Stimulated activated naive CD8-positive, alpha-beta T cell treated with anti-CD3 and anti-CD28 coated beads, Interleukin-15, Interleukin-2, amounts not matched to agents 100 ng/mL and 50 ng/mL, for 24 hours (primary cell): Measurements from ENCODE around the gene NDUFS6.
"Not testable (repeated sequence)": the region's sequence is repeated elsewhere in the genome, so short reads cannot be mapped to it uniquely, and the experiment has no call there.

Experiments
- H3K27ac Mint-ChIP-seq: one replicate; pipeline ENCODE4 v1.8.0; 2021; ENCODE audit warnings: mild to moderate bottlenecking, mixed read lengths
- H3K27me3 Mint-ChIP-seq: one replicate; pipeline ENCODE4 v1.8.0; 2021; ENCODE audit warnings: mixed read lengths
- H3K36me3 Mint-ChIP-seq: one replicate; pipeline ENCODE4 v1.8.0; 2021; ENCODE audit warnings: low read depth, mixed read lengths
- H3K4me1 Mint-ChIP-seq: one replicate; pipeline ENCODE4 v1.8.0; 2021; ENCODE audit warnings: low read depth, mixed read lengths
- H3K4me3 Mint-ChIP-seq: one replicate; pipeline ENCODE4 v1.8.0; 2021; ENCODE audit warnings: mild to moderate bottlenecking, mixed read lengths
- H3K9me3 Mint-ChIP-seq: one replicate; pipeline ENCODE4 v1.8.0; 2021; ENCODE audit warnings: mixed read lengths

Gene NDUFS6

GRCh38 chr5:1795506-1795905, 5.7 kb upstream of the NDUFS6 start:
- H3K9me3 Mint-ChIP-seq, result no peaks in the 10 kb centered on the region
- peaks cover 29% of the 10 kb centered on the region for H3K36me3 Mint-ChIP-seq
- no peak overlapping the region for H3K4me3 Mint-ChIP-seq
- peaks cover 82% of the 10 kb centered on the region for H3K4me1 Mint-ChIP-seq
- no peaks in the 10 kb centered on the region for H3K27me3 Mint-ChIP-seq
- H3K27ac Mint-ChIP-seq, result no peak overlapping the region

- Mint-ChIP-seq H3K27me3 (no peaks in the 10 kb centered on the region), H3K27ac (no peak overlapping the region), H3K4me1 (peaks cover 80% of the 10 kb centered on the region), H3K36me3 (peaks cover 29% of the 10 kb centered on the region), H3K9me3 (no peaks in the 10 kb centered on the region), H3K4me3 (no peak overlapping the region)
Measured at GRCh38 chr5:1795931-1796330, 5.3 kb upstream of the NDUFS6 start.

DNA sequence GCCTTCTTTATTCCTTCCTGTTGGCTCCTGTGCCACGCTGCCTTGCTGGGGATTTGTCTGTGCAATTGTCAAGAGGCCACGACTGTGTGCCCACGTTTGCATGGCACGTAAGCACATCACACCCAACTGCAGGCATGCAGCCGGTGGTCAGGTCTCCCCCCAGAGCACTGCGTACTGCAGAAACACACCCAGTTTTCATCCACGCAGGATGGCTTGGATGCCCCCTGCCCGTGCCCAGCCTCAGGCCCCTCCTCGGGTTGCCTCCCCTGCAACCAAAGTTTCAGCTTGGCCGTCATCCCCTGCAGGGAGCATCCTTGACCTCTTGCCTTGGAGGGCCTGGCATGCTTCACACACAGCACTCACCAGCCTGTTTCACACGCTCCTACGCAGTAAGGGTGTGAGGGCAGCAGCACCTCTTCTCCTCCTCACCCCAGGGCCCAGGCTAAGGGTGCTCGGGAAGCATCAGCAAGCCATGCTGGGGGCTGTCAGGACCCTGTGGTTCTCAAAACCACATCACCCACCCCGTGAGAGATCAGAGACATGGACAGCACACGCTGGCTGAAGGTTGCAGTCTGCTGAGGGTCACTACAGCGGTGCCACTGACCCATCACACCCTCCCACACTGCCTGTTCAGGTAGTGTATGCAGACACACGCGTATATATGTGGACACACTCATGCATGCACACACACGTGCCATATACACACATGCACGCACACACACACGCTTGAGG, 4.7 kb upstream of the NDUFS6 start:
- Mint-ChIP-seq H3K9me3 (no peaks in the 10 kb centered on the region), H3K27me3 (no peaks in the 10 kb centered on the region), H3K4me3 (peak overlapping the region; percentile 20), H3K27ac (no peak overlapping the region), H3K4me1 (peaks cover 74% of the 10 kb centered on the region), H3K36me3 (peaks cover 29% of the 10 kb centered on the region)

GRCh38 chr5:1797103-1797800, 4.0 kb upstream of the NDUFS6 start:
- H3K36me3 Mint-ChIP-seq, result peaks cover 32% of the 10 kb centered on the region
- H3K4me1 Mint-ChIP-seq, result peaks cover 70% of the 10 kb centered on the region
- no peak overlapping the region for H3K27ac Mint-ChIP-seq
- H3K9me3 Mint-ChIP-seq, result no peaks in the 10 kb centered on the region
- H3K4me3 Mint-ChIP-seq, result peak overlapping the region; percentile 95
- no peaks in the 10 kb centered on the region for H3K27me3 Mint-ChIP-seq

DNA sequence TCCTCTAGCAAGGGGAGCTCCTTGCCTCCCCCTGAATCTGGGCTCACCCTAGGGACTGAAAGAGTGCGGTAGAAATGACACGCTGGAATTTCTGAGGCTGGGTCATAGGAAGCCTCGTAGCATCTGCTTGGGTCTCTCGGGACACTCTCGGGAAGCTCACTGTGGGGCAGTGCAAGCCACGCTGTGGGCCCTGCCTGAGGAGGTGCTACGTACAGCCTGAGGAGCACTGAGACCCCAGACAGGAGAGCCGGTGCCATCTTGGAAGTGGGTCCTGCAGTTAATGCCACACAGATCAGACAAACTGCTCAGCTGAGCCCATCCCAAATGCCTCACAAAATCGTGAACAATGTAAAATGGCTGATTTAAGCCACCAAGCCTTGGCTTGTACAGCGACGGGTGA, 3.4 kb upstream of the NDUFS6 start:
- Mint-ChIP-seq H3K4me3 (peak overlapping the region; percentile 95), H3K36me3 (peaks cover 36% of the 10 kb centered on the region), H3K27ac (peak overlapping the region; percentile 61), H3K4me1 (peaks cover 70% of the 10 kb centered on the region), H3K9me3 (no peaks in the 10 kb centered on the region), H3K27me3 (no peaks in the 10 kb centered on the region)

DNA sequence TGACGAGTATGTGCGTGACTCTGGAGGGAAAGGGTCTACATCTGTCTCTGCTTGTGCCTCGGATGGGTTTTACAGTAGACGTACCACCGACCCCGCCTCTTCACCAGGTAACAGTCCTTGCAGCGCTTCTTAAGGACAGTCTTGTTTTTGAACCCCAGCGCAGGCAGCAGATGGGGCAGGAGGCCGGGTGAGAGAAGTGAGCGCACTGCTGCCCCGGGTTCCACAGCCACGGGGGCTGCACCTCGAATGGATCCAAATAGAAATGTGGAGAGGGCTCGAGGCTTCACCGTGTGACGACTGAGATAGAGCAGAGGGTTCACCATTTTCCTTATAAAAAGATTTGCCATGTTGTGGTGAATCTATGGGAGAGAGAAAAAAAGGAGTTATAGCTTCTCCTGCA, 2.6 kb upstream of the NDUFS6 start:
- Mint-ChIP-seq H3K36me3 (peaks cover 41% of the 10 kb centered on the region), H3K27ac (peak overlapping the region; percentile 85), H3K4me1 (peaks cover 70% of the 10 kb centered on the region), H3K4me3 (peak overlapping the region; percentile 95)
- H3K9me3 Mint-ChIP-seq, H3K27me3 Mint-ChIP-seq: not testable (repeated sequence)

DNA sequence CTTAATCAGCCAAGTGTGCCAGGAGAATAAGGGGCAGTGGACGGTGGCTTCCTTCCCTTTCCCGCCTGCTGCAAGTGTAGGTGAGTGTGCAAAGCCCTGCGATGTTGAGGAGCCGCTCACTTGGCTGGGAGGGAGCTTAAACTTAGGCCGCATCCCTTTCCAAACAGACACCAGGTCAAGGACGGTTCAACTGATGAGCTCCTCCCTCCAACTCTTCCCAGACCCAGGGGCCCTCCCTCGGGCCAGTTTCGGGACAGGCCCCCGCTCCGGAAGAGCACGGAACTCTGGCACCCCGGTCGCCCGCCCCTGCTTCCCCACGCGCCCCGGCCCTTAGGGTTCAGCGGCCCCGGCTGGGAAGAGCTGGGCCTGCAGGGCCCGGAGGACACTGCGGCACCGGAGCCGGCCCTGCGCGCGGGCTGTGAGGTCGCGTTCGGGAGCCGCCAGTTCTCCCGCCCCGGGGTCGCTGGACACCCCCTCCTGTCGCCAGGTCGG, 2.1 kb upstream of the NDUFS6 start:
- Mint-ChIP-seq H3K4me3 (peak overlapping the region; percentile 95), H3K27ac (peak overlapping the region; percentile 85), H3K36me3 (peaks cover 47% of the 10 kb centered on the region), H3K27me3 (no peaks in the 10 kb centered on the region), H3K4me1 (peaks cover 70% of the 10 kb centered on the region), H3K9me3 (no peaks in the 10 kb centered on the region)

DNA sequence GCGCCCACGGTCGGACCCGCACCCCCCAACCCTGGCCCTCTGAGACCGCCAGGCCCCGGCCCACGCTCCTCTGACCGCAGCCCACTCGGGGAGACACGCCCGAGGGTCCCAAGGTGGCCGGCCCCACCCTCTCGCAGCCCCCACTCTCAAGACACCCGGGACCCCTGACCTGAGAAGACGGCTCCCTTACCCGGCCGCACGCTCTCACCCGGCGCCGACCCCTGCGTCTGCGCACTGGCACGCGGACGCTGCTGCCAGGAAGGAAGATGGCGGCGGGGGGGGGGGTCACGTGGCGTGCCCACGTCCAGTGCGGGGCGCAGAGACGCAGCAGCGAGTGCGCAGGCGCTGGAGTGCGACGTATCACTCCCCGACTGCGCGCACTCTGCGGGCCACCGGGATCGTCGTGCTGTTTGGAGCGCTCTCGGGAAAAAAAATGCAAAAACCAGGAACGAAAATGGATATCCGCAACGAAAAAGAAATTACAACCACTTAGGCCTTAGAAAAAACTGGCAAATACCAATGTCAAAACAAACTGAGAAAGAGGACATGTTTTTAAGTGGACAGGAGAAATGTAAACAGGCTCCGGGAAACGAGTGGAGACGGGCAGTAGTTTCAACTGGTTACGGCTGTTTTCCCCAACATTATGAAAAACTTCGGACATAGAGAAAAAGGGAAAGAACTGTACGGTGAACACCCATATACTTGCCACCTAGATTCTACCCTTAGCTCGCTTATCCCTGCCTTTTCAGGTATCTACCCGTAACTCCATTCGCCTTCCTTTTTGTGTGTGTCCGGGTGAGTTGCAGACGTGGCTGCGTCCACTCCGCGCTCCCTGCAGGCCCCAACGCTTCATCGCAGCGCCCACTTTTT, 1.4 kb upstream of the NDUFS6 start, which contains the start of gene MRPL36:
TSS of gene MRPL36 (minus strand) at position 236 of the 870 bp plus-strand sequence. CDS start 902 bp downstream, outside the sequence.
- Mint-ChIP-seq H3K36me3 (peaks cover 53% of the 10 kb centered on the region), H3K4me3 (peak within 1 kb of the TSS; percentile 95), H3K27ac (peak within 1 kb of the TSS; percentile 94), H3K27me3 (no peaks in the 10 kb centered on the region), H3K9me3 (no peaks in the 10 kb centered on the region), H3K4me1 (peaks cover 63% of the 10 kb centered on the region)

- Mint-ChIP-seq H3K36me3 (peaks cover 48% of the 10 kb centered on the region), H3K9me3 (no peaks in the 10 kb centered on the region), H3K27ac (peak overlapping the region; percentile 94)
Measured at GRCh38 chr5:1800472-1801221, 560 bp upstream of the NDUFS6 start.

GRCh38 chr5:1801967-1802295, 724 bp downstream of the NDUFS6 start:
- Mint-ChIP-seq H3K27me3 (no peaks in the 10 kb centered on the region), H3K9me3 (no peaks in the 10 kb centered on the region), H3K4me1 (peaks cover 55% of the 10 kb centered on the region), H3K4me3 (peak overlapping the region; percentile 95), H3K36me3 (peaks cover 52% of the 10 kb centered on the region), H3K27ac (peak overlapping the region; percentile 94)

More at GRCh38 chr5:1800472-1801221, 560 bp upstream of the NDUFS6 start:
- peak overlapping the region; percentile 95 for H3K4me3 Mint-ChIP-seq
- peaks cover 56% of the 10 kb centered on the region for H3K4me1 Mint-ChIP-seq
- H3K27me3 Mint-ChIP-seq, result no peaks in the 10 kb centered on the region

DNA sequence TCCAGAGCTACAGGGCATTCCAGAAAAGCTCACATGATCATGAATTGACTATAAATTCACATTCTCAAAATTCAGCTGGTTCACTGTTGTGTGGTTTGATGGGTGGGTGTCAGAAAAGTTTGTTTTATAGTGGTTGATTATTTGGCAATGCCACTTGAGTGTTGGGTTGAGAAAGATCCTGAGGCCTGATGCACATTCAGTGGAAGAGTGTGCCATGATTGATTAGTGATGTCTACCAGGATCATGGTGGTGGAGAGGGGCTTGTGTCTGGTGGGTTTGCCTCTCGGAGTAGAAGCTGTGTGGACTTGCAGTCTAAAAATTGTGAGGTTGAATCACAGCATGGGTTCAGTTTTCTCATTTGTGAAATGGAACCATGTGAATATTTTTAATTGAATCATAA, 2.0 kb downstream of the NDUFS6 start:
- Mint-ChIP-seq H3K9me3 (no peaks in the 10 kb centered on the region), H3K4me3 (peak overlapping the region; percentile 95), H3K27me3 (no peaks in the 10 kb centered on the region), H3K36me3 (peaks cover 52% of the 10 kb centered on the region), H3K27ac (peak overlapping the region; percentile 78), H3K4me1 (peaks cover 50% of the 10 kb centered on the region)

GRCh38 chr5:1804001-1804690, 2.9 kb downstream of the NDUFS6 start:
- no peaks in the 10 kb centered on the region for H3K9me3 Mint-ChIP-seq
- no peak overlapping the region for H3K27ac Mint-ChIP-seq
- no peaks in the 10 kb centered on the region for H3K27me3 Mint-ChIP-seq
- peaks cover 42% of the 10 kb centered on the region for H3K4me1 Mint-ChIP-seq
- H3K4me3 Mint-ChIP-seq, result peak overlapping the region; percentile 95
- peaks cover 55% of the 10 kb centered on the region for H3K36me3 Mint-ChIP-seq

- peaks cover 37% of the 10 kb centered on the region for H3K4me1 Mint-ChIP-seq
- no peaks in the 10 kb centered on the region for H3K27me3 Mint-ChIP-seq
- no peaks in the 10 kb centered on the region for H3K9me3 Mint-ChIP-seq
- no peak overlapping the region for H3K27ac Mint-ChIP-seq
- H3K4me3 Mint-ChIP-seq, result no peak overlapping the region
- H3K36me3 Mint-ChIP-seq, result peaks cover 65% of the 10 kb centered on the region
Measured at GRCh38 chr5:1805326-1805725, 4.1 kb downstream of the NDUFS6 start.

- peaks cover 37% of the 10 kb centered on the region for H3K4me1 Mint-ChIP-seq
- no peaks in the 10 kb centered on the region for H3K9me3 Mint-ChIP-seq
- H3K36me3 Mint-ChIP-seq, result peaks cover 66% of the 10 kb centered on the region
- no peak overlapping the region for H3K4me3 Mint-ChIP-seq
- H3K27me3 Mint-ChIP-seq, result no peaks in the 10 kb centered on the region
- H3K27ac Mint-ChIP-seq, result no peak overlapping the region
Measured at GRCh38 chr5:1805736-1806135, 4.5 kb downstream of the NDUFS6 start.
